ENCODE results near the gene JAKMIP2. TPM values are rescaled to one million over a fixed set of nuclear protein-coding genes. Genes with fewer than 3 reads are reported as not detected.

The JAKMIP2 gene
- total RNA-seq, 1 experiment from 2014 or later: 6.4 TPM

DNA sequence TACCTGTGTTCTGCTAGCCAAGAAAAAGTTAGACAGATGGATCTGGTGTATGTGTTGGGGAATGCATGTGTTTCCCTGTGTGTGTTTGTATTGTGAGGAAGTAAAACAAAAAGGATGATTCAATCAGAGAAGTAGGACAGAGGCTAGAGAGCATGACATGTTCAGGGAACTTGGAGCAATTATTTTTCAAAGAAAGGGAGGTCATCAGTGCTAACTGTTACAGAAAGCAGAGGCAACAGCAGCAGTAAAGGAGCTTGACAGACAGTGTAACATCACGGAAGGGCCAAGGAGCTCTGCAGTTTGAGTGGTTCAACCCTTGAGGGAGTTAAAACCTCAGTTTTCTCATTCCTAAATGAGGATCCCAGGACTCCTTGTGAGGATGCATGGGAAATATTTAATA lies 35.8 kb upstream of the JAKMIP2 start:
- Histone ChIP-seq H2AK5ac (ENCODE audit: insufficient read length, low read length) (no peak overlapping the region), H3T11ph (ENCODE audit: low read length) (no peak overlapping the region), H3K4ac (ENCODE audit: low read depth, low read length) (no peak overlapping the region), H4K8ac (replicated peaks; ENCODE audit: insufficient read length, low read depth, low read length) (no peak overlapping the region), H3K27ac (ENCODE audit: insufficient read length, low read depth, low read length) (no peak overlapping the region), H3K14ac (ENCODE audit: insufficient read depth, low read length) (no peak overlapping the region), H4K91ac (ENCODE audit: insufficient read length, low read depth, low read length) (no peak overlapping the region), H3K23ac (ENCODE audit: insufficient read length, low read depth, low read length) (no peak overlapping the region), H3K9ac (ENCODE audit: extremely low read depth, insufficient read length, low read length) (no peak overlapping the region), H2BK15ac (ENCODE audit: low read depth, low read length) (no peak overlapping the region), H3K4me1 (ENCODE audit: insufficient read depth, low read length) (no peaks in the 10 kb centered on the region), H3K27me3 (ENCODE audit: insufficient read depth, low read length) (no peaks in the 10 kb centered on the region), H3K9me3 (ENCODE audit: control insufficient read depth, low read depth, low read length) (no peaks in the 10 kb centered on the region), H3K79me2 (ENCODE audit: insufficient read depth, low read length) (no peaks in the 10 kb centered on the region), H3K18ac (ENCODE audit: insufficient read length, low read depth, low read length) (no peak overlapping the region), H2AFZ (ENCODE audit: low read length) (no peak overlapping the region), H3K23me2 (ENCODE audit: insufficient read length, low read depth, low read length, poor library complexity, severe bottlenecking) (no peaks in the 10 kb centered on the region), H4K20me1 (ENCODE audit: control insufficient read depth, insufficient read depth, insufficient read length) (no peaks in the 10 kb centered on the region), H2BK5ac (ENCODE audit: insufficient read length, low read length) (no peak overlapping the region), H2BK120ac (ENCODE audit: low read depth, low read length, poor library complexity, severe bottlenecking) (no peak overlapping the region), H3K4me2 (ENCODE audit: insufficient read depth, insufficient read length, low read length) (no peak overlapping the region), H2BK20ac (ENCODE audit: low read depth, low read length, poor library complexity, severe bottlenecking) (no peak overlapping the region), H2BK12ac (ENCODE audit: insufficient read length, low read depth, low read length) (no peak overlapping the region), H4K5ac (ENCODE audit: insufficient read length, low read depth, low read length) (no peak overlapping the region), H3K56ac (ENCODE audit: insufficient read length, low read depth, low read length) (no peak overlapping the region), H3K79me1 (ENCODE audit: insufficient read depth, low read depth, low read length, poor library complexity, severe bottlenecking) (no peaks in the 10 kb centered on the region)
- no peak for DNase-seq
- peaks cover 0 to 4% of the 10 kb centered on the region in 2 experiments; a peak in 1 of 4 replicates for H3K4me1 Mint-ChIP-seq
- H3K27ac Mint-ChIP-seq: no peak overlapping the region; a peak in 1 of 7 replicates
- H3K9me3 Mint-ChIP-seq: peaks cover 0 to 4% of the 10 kb centered on the region in 2 experiments; a peak in 2 of 5 replicates
- TF ChIP-seq, protein P1, sequence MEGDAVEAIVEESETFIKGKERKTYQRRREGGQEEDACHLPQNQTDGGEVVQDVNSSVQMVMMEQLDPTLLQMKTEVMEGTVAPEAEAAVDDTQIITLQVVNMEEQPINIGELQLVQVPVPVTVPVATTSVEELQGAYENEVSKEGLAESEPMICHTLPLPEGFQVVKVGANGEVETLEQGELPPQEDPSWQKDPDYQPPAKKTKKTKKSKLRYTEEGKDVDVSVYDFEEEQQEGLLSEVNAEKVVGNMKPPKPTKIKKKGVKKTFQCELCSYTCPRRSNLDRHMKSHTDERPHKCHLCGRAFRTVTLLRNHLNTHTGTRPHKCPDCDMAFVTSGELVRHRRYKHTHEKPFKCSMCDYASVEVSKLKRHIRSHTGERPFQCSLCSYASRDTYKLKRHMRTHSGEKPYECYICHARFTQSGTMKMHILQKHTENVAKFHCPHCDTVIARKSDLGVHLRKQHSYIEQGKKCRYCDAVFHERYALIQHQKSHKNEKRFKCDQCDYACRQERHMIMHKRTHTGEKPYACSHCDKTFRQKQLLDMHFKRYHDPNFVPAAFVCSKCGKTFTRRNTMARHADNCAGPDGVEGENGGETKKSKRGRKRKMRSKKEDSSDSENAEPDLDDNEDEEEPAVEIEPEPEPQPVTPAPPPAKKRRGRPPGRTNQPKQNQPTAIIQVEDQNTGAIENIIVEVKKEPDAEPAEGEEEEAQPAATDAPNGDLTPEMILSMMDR (conservative IDR thresholded peaks at IDR 0.05): no peak; the same call in 2 of the 3 replicates
- no peak overlapping the region for H3K4me3 Mint-ChIP-seq
- H3K36me3 Mint-ChIP-seq (ENCODE audit: insufficient read depth in 1 of 3, low read depth in 3 of 3): peaks cover 2 to 4% (median 2%) of the 10 kb centered on the region in 3 experiments; a peak in 3 of 7 replicates
- no CpG with 5 or more reads among the region's 1 CpG for WGBS (ENCODE audit: extremely low coverage, insufficient read length, low lambda C conversion rate)
- no peaks in the 10 kb centered on the region for H3K27me3 Mint-ChIP-seq (ENCODE audit: low read depth)
